Parathyroid adenoma (tissue), 2 donors: ENCODE measurements around the gene TBC1D32.
"Not testable (repeated sequence)": the region's sequence is repeated elsewhere in the genome, so short reads cannot be mapped to it uniquely, and the experiment has no call there.

Source experiments
- H2AFZ ChIP-seq: fragments of 300-600 bp; sonication (generic); one replicate; pipeline ENCODE4 v1.7.0; 2017; ENCODE audit warnings: antibody characterized with exemption, mild to moderate bottlenecking
- H3K27ac ChIP-seq: fragments of 300-600 bp; sonication (generic); one replicate; pipeline ENCODE4 v1.7.0; 2017
- H3K27me3 ChIP-seq: fragments of 300-600 bp; sonication (generic); one replicate; pipeline ENCODE4 v1.7.0; 2017; ENCODE audit warnings: low read length; ENCODE audit not compliant: control insufficient read depth, insufficient read depth
- H3K36me3 ChIP-seq: fragments of 300-600 bp; sonication (generic); one replicate; pipeline ENCODE4 v1.7.0; 2017; ENCODE audit warnings: low read length; ENCODE audit not compliant: control insufficient read depth, insufficient read depth
- H3K4me1 ChIP-seq: fragments of 300-600 bp; sonication (generic); one replicate; pipeline ENCODE4 v1.7.0; 2017; ENCODE audit warnings: control low read depth
- H3K4me2 ChIP-seq: fragments of 300-600 bp; sonication (generic); one replicate; pipeline ENCODE4 v1.7.0; 2017; ENCODE audit warnings: low read length
- H3K4me3 ChIP-seq: fragments of 300-600 bp; sonication (generic); one replicate; pipeline ENCODE4 v1.7.0; 2017; ENCODE audit warnings: low read depth, low read length
- H3K79me2 ChIP-seq: fragments of 300-600 bp; sonication (generic); one replicate; pipeline ENCODE4 v1.7.0; 2017; ENCODE audit warnings: control low read depth
- H3K9ac ChIP-seq: fragments of 300-600 bp; sonication (generic); one replicate; pipeline ENCODE4 v1.7.0; 2017; ENCODE audit warnings: mild to moderate bottlenecking
- H3K9me3 ChIP-seq: fragments of 300-600 bp; sonication (generic); one replicate; pipeline ENCODE4 v1.7.0; 2017; ENCODE audit warnings: low read length; ENCODE audit not compliant: control insufficient read depth
- CTCF ChIP-seq: fragments of 300-600 bp; sonication (generic); IDR thresholded peaks from one replicate; pipeline ENCODE4 v1.7.0; 2017; ENCODE audit warnings: antibody characterized with exemption, mild to moderate bottlenecking
- donor health status: primary hyperparathyroidism.

Gene TBC1D32

GRCh38 chr6:121223930-121224329 is 110.3 kb downstream of the TBC1D32 start:
- H3K9me3 ChIP-seq, result no peaks in the 10 kb centered on the region

DNA sequence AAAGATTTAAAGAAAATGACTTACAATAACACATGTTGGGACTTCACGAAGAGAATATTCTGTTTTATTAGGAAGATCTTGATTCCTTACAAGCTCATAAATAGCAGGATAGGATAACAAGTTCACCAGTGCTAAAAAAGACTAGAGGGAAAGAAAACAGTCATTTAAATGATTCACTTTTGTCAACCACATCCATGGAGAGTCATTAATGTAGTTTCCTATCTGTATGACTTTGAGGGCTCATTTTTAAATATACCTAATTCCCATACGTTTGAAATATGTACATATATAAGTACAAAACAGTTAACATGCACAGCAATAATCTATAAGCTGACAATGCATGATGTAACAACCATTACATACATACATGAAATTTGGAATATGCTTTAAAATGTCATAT is 111.1 kb downstream of the TBC1D32 start:
- Histone ChIP-seq H3K27me3 (no peaks in the 10 kb centered on the region), H3K36me3 (no peaks in the 10 kb centered on the region), H3K4me3 (no peak overlapping the region), H3K79me2 (no peaks in the 10 kb centered on the region), H3K27ac (no peak overlapping the region), H3K9me3 (no peaks in the 10 kb centered on the region), H2AFZ (no peak overlapping the region), H3K4me1 (no peaks in the 10 kb centered on the region), H3K4me2 (no peak overlapping the region), H3K9ac (no peak overlapping the region)
- no peak for TF ChIP-seq CTCF

More at GRCh38 chr6:121223930-121224329, 110.3 kb downstream of the TBC1D32 start:
- H3K27ac ChIP-seq, result no peak overlapping the region
- no peak overlapping the region for H3K4me3 ChIP-seq
- no peaks in the 10 kb centered on the region for H3K4me1 ChIP-seq
- no peak overlapping the region for H3K9ac ChIP-seq
- no peaks in the 10 kb centered on the region for H3K79me2 ChIP-seq
- no peak overlapping the region for H2AFZ ChIP-seq
- TF ChIP-seq CTCF, result no peak
- H3K36me3 ChIP-seq, result no peaks in the 10 kb centered on the region
- H3K27me3 ChIP-seq, result no peaks in the 10 kb centered on the region
- no peak overlapping the region for H3K4me2 ChIP-seq

GRCh38 chr6:121222656-121223055 is 111.6 kb downstream of the TBC1D32 start:
- no peaks in the 10 kb centered on the region for H3K27me3 ChIP-seq
- H3K9me3 ChIP-seq, result no peaks in the 10 kb centered on the region

DNA sequence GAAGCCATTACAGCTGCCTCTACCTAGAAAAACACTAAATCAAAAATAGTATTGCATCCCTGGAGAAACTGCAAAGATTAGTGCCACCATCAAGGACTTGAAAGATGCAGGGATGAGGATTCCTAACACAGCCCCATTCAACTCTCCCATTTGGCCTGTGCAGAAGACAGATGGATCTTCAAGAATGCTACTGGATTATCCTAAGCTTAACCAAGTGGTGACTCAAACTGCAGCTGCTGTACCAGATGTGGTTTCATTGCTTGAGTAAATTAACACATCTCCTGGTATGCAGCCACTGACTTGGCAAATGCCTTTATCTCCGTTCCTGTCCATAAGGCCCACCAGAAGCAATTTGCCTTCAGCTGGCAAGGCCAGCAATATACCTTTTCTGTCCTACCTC is 117.4 kb downstream of the TBC1D32 start:
- no peak overlapping the region for H3K9ac ChIP-seq
- H3K4me2 ChIP-seq, result no peak overlapping the region
- H3K36me3 ChIP-seq, result no peaks in the 10 kb centered on the region
- H2AFZ ChIP-seq, result no peak overlapping the region
- H3K27me3 ChIP-seq, result no peaks in the 10 kb centered on the region
- no peak overlapping the region for H3K4me3 ChIP-seq
- no peak overlapping the region for H3K27ac ChIP-seq
- no peaks in the 10 kb centered on the region for H3K4me1 ChIP-seq
- H3K9me3 ChIP-seq, result no peaks in the 10 kb centered on the region
- TF ChIP-seq CTCF, result no peak
- no peaks in the 10 kb centered on the region for H3K79me2 ChIP-seq

More at GRCh38 chr6:121222656-121223055, 111.6 kb downstream of the TBC1D32 start:
- no peak overlapping the region for H3K4me2 ChIP-seq
- H3K36me3 ChIP-seq, result no peaks in the 10 kb centered on the region
- no peak overlapping the region for H2AFZ ChIP-seq
- TF ChIP-seq CTCF, result no peak
- no peaks in the 10 kb centered on the region for H3K79me2 ChIP-seq
- H3K27ac ChIP-seq, result no peak overlapping the region
- H3K4me1 ChIP-seq, result no peaks in the 10 kb centered on the region
- H3K4me3 ChIP-seq, result no peak overlapping the region
- no peak overlapping the region for H3K9ac ChIP-seq

DNA sequence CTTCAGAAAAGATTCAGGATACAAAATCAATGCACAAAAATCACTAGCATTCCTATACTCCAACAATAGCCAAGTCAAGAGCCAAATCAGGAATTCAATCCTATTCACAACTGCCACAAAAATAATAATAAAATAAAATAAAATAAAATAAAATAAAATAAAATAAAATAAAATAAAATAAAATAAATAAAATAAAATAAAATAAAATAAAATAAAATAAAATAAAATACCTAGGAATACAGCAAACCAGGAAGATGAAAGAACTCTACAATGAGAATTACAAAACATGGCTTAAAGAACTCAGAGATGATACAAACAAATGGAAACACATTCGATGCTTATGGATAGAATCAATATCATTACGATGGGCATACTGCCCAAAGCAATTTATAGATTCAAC is 120.9 kb downstream of the TBC1D32 start:
- H3K4me3 ChIP-seq, H3K9ac ChIP-seq, H2AFZ ChIP-seq, H3K27ac ChIP-seq, H3K79me2 ChIP-seq, H3K9me3 ChIP-seq, H3K4me2 ChIP-seq, H3K4me1 ChIP-seq, H3K36me3 ChIP-seq, H3K27me3 ChIP-seq: not testable (repeated sequence)
